Measurements from ENCODE around the gene GCLM. TPM values are rescaled to one million over a fixed set of nuclear protein-coding genes. Genes with fewer than 3 reads are reported as not detected.
A peak's percentile ranks its signal among the peaks of the same experiment; 100 is the strongest.
"Not testable (repeated sequence)": the region's sequence is repeated elsewhere in the genome, so short reads cannot be mapped to it uniquely, and the experiment has no call there.

GCLM gene
- total RNA-seq, 1 donor from 2014 or later = 8.1 TPM

DNA sequence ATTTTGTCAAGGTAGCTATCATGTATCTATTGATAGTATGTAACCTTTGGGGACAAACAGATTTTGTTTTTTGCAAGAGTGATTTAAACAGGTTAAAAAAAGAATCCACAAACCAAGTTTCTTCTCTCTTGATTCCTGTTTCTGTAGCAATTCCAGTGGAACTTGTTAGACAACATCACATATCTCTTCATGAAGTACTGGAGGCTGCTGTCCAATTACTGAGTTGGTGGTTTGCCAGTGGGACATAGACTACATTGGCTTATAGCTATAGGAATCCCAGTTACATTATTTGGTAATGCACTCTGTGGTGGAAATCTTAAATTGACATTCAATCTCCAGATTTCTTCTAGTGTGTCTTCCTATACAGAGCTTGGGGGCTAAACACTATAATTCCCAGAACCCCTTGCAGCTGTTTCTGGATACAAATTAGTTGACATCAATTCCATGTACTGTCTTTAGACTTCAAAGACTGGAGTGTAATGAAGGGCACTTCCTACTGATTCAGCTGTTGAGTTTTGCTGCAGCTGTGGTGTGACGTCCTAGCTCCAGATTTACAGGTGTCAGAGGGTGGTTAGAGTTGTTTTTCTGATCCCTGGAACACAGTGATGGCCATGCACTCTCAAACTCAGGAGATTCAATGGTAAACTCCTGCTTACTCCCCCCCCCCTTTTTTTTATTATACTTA lies 29.4 kb upstream of the GCLM start:
- intact Hi-C loops (cut with DNase I) = no loop called here
- H3K27ac ChIP-seq = no peak overlapping the region
- H3K4me3 ChIP-seq = no peak overlapping the region
- H3K4me1 ChIP-seq = no peaks in the 10 kb centered on the region
- no peak for DNase-seq (ENCODE audit: extremely low spot score in 2 of 2)
- no peaks in the 10 kb centered on the region for H3K36me3 ChIP-seq
- TF ChIP-seq POLR2A (IDR thresholded peaks at IDR 0.05) (no peak), POLR2AphosphoS5 (IDR thresholded peaks at IDR 0.05; ENCODE audit: insufficient read depth in 1 of 2, low read depth in 1 of 2) (peak in 1 of 2 donors; percentile 53), CTCF (IDR thresholded peaks at IDR 0.05) (no peak)
- no peaks in the 10 kb centered on the region for H3K9me3 ChIP-seq
- no peaks in the 10 kb centered on the region for H3K27me3 ChIP-seq

DNA sequence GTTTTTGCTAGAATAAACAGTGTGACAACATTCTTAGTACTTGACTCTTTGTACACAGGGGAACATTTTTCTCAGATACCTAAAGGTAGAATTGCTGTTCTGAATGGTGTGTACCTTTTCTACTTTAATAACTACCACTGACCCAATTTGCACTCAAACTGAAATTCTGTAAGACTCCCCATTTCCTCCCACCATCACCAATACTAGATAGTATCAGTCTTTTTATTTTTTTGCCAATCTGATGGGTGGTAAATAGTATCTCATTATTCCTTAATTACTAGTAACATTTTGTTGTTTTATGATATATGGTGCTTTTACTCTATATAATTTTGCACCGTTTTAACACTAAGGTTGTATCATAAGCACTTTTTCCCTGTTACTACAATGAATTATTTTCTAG lies 28.8 kb upstream of the GCLM start:
- Histone ChIP-seq H3K27me3 (no peaks in the 10 kb centered on the region), H3K36me3 (no peaks in the 10 kb centered on the region), H3K4me3 (no peak overlapping the region), H3K9me3 (no peaks in the 10 kb centered on the region), H3K27ac (no peak overlapping the region), H3K4me1 (no peaks in the 10 kb centered on the region)
- no peak for DNase-seq (ENCODE audit: extremely low spot score in 2 of 2)
- intact Hi-C loops (cut with DNase I) = no loop called here
- TF ChIP-seq POLR2AphosphoS5 (IDR thresholded peaks at IDR 0.05; ENCODE audit: insufficient read depth in 1 of 2, low read depth in 1 of 2) (no peak), POLR2A (IDR thresholded peaks at IDR 0.05) (no peak), CTCF (IDR thresholded peaks at IDR 0.05) (no peak)

- no peak for DNase-seq (ENCODE audit: extremely low spot score in 2 of 2)
- no peak for TF ChIP-seq POLR2AphosphoS5 (IDR thresholded peaks at IDR 0.05; ENCODE audit: insufficient read depth in 1 of 2, low read depth in 1 of 2)
- no peak for TF ChIP-seq POLR2A (IDR thresholded peaks at IDR 0.05)
- no peak for TF ChIP-seq CTCF (IDR thresholded peaks at IDR 0.05)
- Histone ChIP-seq H3K4me1 (no peaks in the 10 kb centered on the region), H3K27ac (no peak overlapping the region), H3K36me3 (no peaks in the 10 kb centered on the region), H3K4me3 (no peak overlapping the region), H3K27me3 (no peaks in the 10 kb centered on the region), H3K9me3 (no peaks in the 10 kb centered on the region)
- intact Hi-C loops (cut with DNase I) = no loop called here
Observed at GRCh38 chr1:93925206-93925605, 16.0 kb upstream of the GCLM start.

DNA sequence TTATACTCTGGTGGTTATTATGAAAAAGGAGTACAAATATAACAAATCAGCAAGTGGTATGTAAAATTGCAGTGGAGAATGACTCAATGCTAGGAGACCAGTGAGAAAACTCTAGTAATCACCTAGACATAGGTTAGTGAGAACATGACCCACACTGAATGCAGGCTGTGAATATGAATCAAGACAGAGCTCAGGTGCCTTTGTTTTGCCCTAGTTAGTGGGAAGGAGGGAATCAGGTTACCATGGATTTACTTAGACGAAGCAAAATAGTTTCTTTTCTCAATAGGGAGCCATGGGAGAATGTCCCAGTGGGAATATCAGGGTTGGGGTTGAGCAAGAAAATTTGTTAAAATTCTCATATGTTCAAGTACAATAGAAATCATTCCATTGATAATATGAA lies 10.6 kb upstream of the GCLM start:
- Histone ChIP-seq H3K36me3 (no peaks in the 10 kb centered on the region), H3K27ac (no peak overlapping the region), H3K27me3 (no peaks in the 10 kb centered on the region), H3K4me1 (no peaks in the 10 kb centered on the region), H3K9me3 (no peaks in the 10 kb centered on the region), H3K4me3 (no peak overlapping the region)
- DNase-seq (ENCODE audit: extremely low spot score in 2 of 2) = no peak
- intact Hi-C loops (cut with DNase I) = no loop called here
- no peak for TF ChIP-seq CTCF (IDR thresholded peaks at IDR 0.05)

- Histone ChIP-seq H3K36me3 (no peaks in the 10 kb centered on the region), H3K27ac (no peak overlapping the region), H3K27me3 (no peaks in the 10 kb centered on the region), H3K4me1 (no peaks in the 10 kb centered on the region), H3K9me3 (no peaks in the 10 kb centered on the region), H3K4me3 (no peak overlapping the region)
- intact Hi-C loops (cut with DNase I) = no loop called here
- no peak for TF ChIP-seq POLR2AphosphoS5 (IDR thresholded peaks at IDR 0.05; ENCODE audit: insufficient read depth in 1 of 2, low read depth in 1 of 2)
- DNase-seq (ENCODE audit: extremely low spot score in 2 of 2) = no peak
Observed at GRCh38 chr1:93917302-93917701, 8.1 kb upstream of the GCLM start.

DNA sequence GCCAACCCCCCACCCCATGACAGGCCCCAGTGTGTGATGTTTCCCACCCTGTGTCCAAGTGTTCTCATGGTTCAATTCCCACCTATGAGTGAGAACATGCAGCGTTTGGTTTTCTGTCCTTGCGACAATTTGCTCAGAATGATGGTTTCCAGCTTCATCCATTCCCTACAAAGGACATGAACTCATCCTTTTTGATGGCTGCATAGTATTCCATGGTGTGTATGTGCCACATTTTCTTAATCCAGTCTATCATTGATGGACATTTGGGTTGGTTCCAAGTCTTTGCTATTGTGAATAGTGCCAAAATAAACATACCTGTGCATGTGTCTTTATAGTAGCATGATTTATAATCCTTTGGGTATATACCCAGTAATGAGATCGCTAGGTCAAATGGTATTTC lies 1.6 kb upstream of the GCLM start:
- H3K36me3 ChIP-seq; H3K27ac ChIP-seq; H3K9me3 ChIP-seq; H3K4me3 ChIP-seq; H3K27me3 ChIP-seq; intact Hi-C loops (cut with DNase I); DNase-seq (ENCODE audit: extremely low spot score in 2 of 2): not testable (repeated sequence)
- H3K4me1 ChIP-seq = peaks cover 13% of the 10 kb centered on the region

Measured in vagina (tissue), 2 donors.